Stomach (tissue), 4 donors: ENCODE results near the gene ANKRD17.

ENCODE experiments used
- CTCF ChIP-seq, 7 experiments: fragments of 450-650 bp in 4 of 7; fragments of 200-600 bp in 3 of 7; sonication (generic) in 3 of 7; IDR thresholded peaks; one replicate each; pipeline ENCODE4 v1.5.1; 2016 to 2019; ENCODE audit warnings: antibody characterized with exemption in 7 of 7, control low read depth in 2 of 7, mild to moderate bottlenecking in 1 of 7
- EP300 ChIP-seq: sonication (generic); formaldehyde crosslinking; IDR thresholded peaks from one replicate; pipeline ENCODE4 v1.6.1; 2017; ENCODE audit warnings: antibody characterized with exemption
- POLR2A ChIP-seq, 4 donors: fragments of 450-650 bp; IDR thresholded peaks; one replicate each; pipeline ENCODE4 v1.6.1; 2016; ENCODE audit warnings: antibody characterized with exemption in 4 of 4, control low read depth in 2 of 4, mild to moderate bottlenecking in 1 of 4, moderate library complexity in 1 of 4
- POLR2AphosphoS5 ChIP-seq, 3 donors: sonication (generic); formaldehyde crosslinking; IDR thresholded peaks; one replicate each; pipeline ENCODE4 v1.6.1; 2016; ENCODE audit warnings: antibody characterized with exemption in 3 of 3

- TF ChIP-seq CTCF (IDR thresholded peaks at IDR 0.05) (no peak), POLR2A (IDR thresholded peaks at IDR 0.05) (no peak), EP300 (no peak), POLR2AphosphoS5 (IDR thresholded peaks at IDR 0.05) (no peak)
Measured at GRCh38 chr4:73223258-73223650, 35.3 kb downstream of the ANKRD17 start.
